ENCODE results near the gene FYN. TPM values are rescaled to one million over a fixed set of nuclear protein-coding genes. Genes with fewer than 3 reads are reported as not detected.

Gene FYN
- polyA plus RNA-seq, 2 of the 4 experiments (the other 2 are of a cell fraction), result 3.5 to 3.7 TPM

GRCh38 chr6:111774346-111774703, 98.9 kb downstream of the FYN start:
- DNase-seq (ENCODE audit: low read depth in 1 of 2, low spot score in 1 of 2) (no peak), ATAC-seq (peak; percentile 20 to 62; a peak in 3 of 6 replicates), FAIRE-seq (no peak)
- ChIA-PET POLR2A (interaction anchor here (0.5 kb wide), 1 partner anchor 292 kb away, joined by 5 read pairs; the partner anchor contains the start of gene REV3L), CTCF (interaction anchor here (0.6 kb wide), 1 partner anchor 657 kb away, joined by 3 read pairs; no protein-coding TSS in a partner anchor)
- Histone ChIP-seq H3K9me3 (no peaks in the 10 kb centered on the region), H3K4me2 (no peak overlapping the region), H3K4me1 (no peaks in the 10 kb centered on the region), H3K27ac (no peak overlapping the region), H3K4me3 (no peak overlapping the region)
- 83% methylated on average over 1 of the region's 1 CpG for WGBS (ENCODE audit: missing lambda C conversion rate)
- TF ChIP-seq CEBPB (IDR thresholded peaks at IDR 0.05), result no peak
- TF ChIP-seq REST (IDR thresholded peaks at IDR 0.05), result no peak
- no peak for TF ChIP-seq HMGXB4 (CRISPR knock-in tag; IDR thresholded peaks at IDR 0.05; ENCODE audit: borderline replicate concordance)
- TF ChIP-seq FOSB (CRISPR knock-in tag; IDR thresholded peaks at IDR 0.05), result no peak
- TF ChIP-seq RAD21 (conservative IDR thresholded peaks at IDR 0.05 in 1 of 2, IDR thresholded peaks at IDR 0.05 in 1 of 2), result no peak
- TF ChIP-seq HOXA7 (CRISPR knock-in tag; IDR thresholded peaks at IDR 0.05), result no peak
- TF ChIP-seq, protein P1, sequence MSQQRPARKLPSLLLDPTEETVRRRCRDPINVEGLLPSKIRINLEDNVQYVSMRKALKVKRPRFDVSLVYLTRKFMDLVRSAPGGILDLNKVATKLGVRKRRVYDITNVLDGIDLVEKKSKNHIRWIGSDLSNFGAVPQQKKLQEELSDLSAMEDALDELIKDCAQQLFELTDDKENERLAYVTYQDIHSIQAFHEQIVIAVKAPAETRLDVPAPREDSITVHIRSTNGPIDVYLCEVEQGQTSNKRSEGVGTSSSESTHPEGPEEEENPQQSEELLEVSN (IDR thresholded peaks at IDR 0.05; ENCODE audit: borderline replicate concordance, low read depth), result no peak

DNA sequence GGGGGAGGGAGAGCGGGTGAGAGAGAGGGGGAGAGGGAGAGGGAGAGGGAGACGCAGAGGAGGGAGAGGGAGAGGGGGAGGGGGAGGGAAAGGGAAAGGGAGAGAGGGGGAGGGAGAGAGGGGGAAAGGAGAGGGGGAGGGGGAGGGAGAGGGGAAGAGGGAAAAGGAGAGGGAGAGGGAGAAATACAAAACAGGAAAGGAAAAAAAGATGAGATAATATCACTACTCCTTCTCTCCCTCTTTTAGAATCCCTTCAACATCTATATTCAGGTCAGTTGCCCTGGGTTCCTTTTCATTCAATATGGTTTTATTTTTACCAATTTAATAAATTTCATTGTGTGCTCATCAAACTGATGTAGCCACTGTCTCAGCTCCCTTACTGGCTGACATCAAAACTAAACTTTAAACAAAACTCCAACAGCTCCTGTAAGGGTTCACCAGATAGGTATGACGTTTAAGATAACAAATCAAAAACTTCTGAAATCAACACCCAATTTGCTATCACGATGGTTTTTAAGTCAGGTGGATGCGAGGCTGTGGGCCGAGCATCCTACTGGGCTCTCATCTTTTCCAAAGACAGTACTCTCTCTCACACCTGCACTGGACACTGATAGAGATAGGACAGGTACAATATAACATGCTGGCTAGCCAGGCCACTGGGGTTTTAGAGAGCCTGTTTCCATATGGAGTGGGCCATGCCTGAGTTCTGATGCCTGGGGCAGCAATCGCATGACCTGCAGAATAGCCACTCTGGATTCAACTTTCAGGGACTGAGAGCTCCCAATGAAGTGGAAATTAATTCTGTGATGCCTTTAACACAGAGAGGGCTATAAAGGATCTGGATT, 99.5 kb downstream of the FYN start:
- Histone ChIP-seq H3K27ac (no peak overlapping the region), H3K4me1 (no peaks in the 10 kb centered on the region), H3K9me3 (no peaks in the 10 kb centered on the region), H3K4me3 (no peak overlapping the region), H3K4me2 (no peak overlapping the region)
- WGBS (ENCODE audit: missing lambda C conversion rate), result 80% methylated on average over 5 of the region's 7 CpGs
- no peak for DNase-seq (ENCODE audit: low read depth in 1 of 2, low spot score in 1 of 2)
- TF ChIP-seq HOXB5 (CRISPR knock-in tag; IDR thresholded peaks at IDR 0.05), result no peak
- TF ChIP-seq ZNF302 (CRISPR knock-in tag; IDR thresholded peaks at IDR 0.05), result no peak
- TF ChIP-seq ZC3H11A (IDR thresholded peaks at IDR 0.05), result no peak
- no peak for TF ChIP-seq KDM1A (IDR thresholded peaks at IDR 0.05; ENCODE audit: low read depth)
- TF ChIP-seq JUNB (IDR thresholded peaks at IDR 0.05), result no peak
- no peak for TF ChIP-seq NFE2L2 (conservative IDR thresholded peaks at IDR 0.05; ENCODE audit: low read length)
- no peak for TF ChIP-seq RCOR1 (IDR thresholded peaks at IDR 0.05; ENCODE audit: low read depth, low read length)
- no peak for TF ChIP-seq HOXA7 (CRISPR knock-in tag; IDR thresholded peaks at IDR 0.05)
- TF ChIP-seq SREBF2 (IDR thresholded peaks at IDR 0.05), result no peak
- ATAC-seq, result peak in 1 of 2 experiments; percentile 54; a peak in 1 of 6 replicates
- POLR2A ChIA-PET, result interaction anchor here (0.5 kb wide), 1 partner anchor 291 kb away, joined by 5 read pairs; the partner anchor contains the start of gene REV3L
- FAIRE-seq, result no peak
- CTCF ChIA-PET, result interaction anchor here (0.6 kb wide), 1 partner anchor 658 kb away, joined by 3 read pairs; no protein-coding TSS in a partner anchor

DNA sequence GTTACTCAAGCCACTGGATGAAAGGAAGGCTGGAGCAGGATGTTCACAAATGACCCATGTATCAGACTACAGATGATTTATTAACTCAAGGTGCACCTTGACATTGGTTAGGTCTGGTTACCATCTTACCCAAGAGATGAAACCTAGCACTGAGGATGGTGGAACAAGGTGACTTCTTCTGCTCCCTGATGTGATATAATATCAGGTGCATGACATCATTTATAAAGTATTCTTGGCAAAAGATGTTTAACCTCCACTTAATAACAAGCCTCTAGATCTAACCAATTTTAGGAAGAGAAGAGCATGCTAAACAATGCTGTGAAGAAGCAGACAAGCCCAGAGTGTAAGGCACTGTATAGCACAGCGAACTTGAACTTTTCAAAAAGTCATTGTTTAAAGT, 100.9 kb downstream of the FYN start:
- H3K4me3 ChIP-seq, result no peak overlapping the region
- CTCF ChIA-PET, result no interaction called here
- H3K9me3 ChIP-seq, result no peaks in the 10 kb centered on the region
- ATAC-seq (no peak), DNase-seq (ENCODE audit: low read depth in 1 of 2, low spot score in 1 of 2) (no peak), FAIRE-seq (no peak)
- H3K4me2 ChIP-seq, result no peak overlapping the region
- WGBS (ENCODE audit: missing lambda C conversion rate), result 34% methylated on average over 1 of the region's 1 CpG
- no peak overlapping the region for H3K27ac ChIP-seq
- no peaks in the 10 kb centered on the region for H3K4me1 ChIP-seq
- TF ChIP-seq ESRRA (IDR thresholded peaks at IDR 0.05; ENCODE audit: borderline replicate concordance, low read length) (no peak), MAFK (IDR thresholded peaks at IDR 0.05; ENCODE audit: partially characterized antibody) (no peak)
- TF ChIP-seq, protein P2, sequence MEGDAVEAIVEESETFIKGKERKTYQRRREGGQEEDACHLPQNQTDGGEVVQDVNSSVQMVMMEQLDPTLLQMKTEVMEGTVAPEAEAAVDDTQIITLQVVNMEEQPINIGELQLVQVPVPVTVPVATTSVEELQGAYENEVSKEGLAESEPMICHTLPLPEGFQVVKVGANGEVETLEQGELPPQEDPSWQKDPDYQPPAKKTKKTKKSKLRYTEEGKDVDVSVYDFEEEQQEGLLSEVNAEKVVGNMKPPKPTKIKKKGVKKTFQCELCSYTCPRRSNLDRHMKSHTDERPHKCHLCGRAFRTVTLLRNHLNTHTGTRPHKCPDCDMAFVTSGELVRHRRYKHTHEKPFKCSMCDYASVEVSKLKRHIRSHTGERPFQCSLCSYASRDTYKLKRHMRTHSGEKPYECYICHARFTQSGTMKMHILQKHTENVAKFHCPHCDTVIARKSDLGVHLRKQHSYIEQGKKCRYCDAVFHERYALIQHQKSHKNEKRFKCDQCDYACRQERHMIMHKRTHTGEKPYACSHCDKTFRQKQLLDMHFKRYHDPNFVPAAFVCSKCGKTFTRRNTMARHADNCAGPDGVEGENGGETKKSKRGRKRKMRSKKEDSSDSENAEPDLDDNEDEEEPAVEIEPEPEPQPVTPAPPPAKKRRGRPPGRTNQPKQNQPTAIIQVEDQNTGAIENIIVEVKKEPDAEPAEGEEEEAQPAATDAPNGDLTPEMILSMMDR (IDR thresholded peaks at IDR 0.05), result no peak
- POLR2A ChIA-PET, result no interaction called here
